MG63 (cell line): ENCODE data around the gene IP6K2. TPM values are rescaled to one million over a fixed set of nuclear protein-coding genes. Genes with fewer than 3 reads are reported as not detected.
A peak's percentile ranks its signal among the peaks of the same experiment; 100 is the strongest.
"Not testable (repeated sequence)": the region's sequence is repeated elsewhere in the genome, so short reads cannot be mapped to it uniquely, and the experiment has no call there.

ENCODE experiments used
- DNase-seq: peaks from one replicate; pipeline ENCODE4 v3.0.0-alpha.2; 2020
- H3K27me3 ChIP-seq: fragments of 250-450 bp; sonication (Bioruptor Pico); 2 replicates; pipeline ENCODE4 v1.5.1; 2020; ENCODE audit warnings: mild to moderate bottlenecking, moderate library complexity
- H3K36me3 ChIP-seq: fragments of 250-450 bp; sonication (Bioruptor Pico); 2 replicates; pipeline ENCODE4 v1.5.1; 2020; ENCODE audit warnings: mild to moderate bottlenecking, moderate library complexity
- H3K4me3 ChIP-seq: fragments of 250-450 bp; sonication (Bioruptor Pico); 2 replicates; pipeline ENCODE4 v1.5.1; 2020; ENCODE audit warnings: mild to moderate bottlenecking, moderate library complexity
- H3K9me3 ChIP-seq: fragments of 250-450 bp; sonication (Bioruptor Pico); 2 replicates; pipeline ENCODE4 v1.5.1; 2020; ENCODE audit warnings: mild to moderate bottlenecking, moderate library complexity
- total RNA-seq: library from RNA; depleted of rRNA; stranded (reverse); fragments of >200 nt; shearing (Covaris generic); gene quantifications from 2 replicates; pipeline ENCODE4 v1.2.3, GENCODE V29; 2014; ENCODE audit warnings: low replicate concordance; rRNA removed

The IP6K2 gene
- 14.6 and 15.9 TPM in 2 replicates for total RNA-seq

DNA sequence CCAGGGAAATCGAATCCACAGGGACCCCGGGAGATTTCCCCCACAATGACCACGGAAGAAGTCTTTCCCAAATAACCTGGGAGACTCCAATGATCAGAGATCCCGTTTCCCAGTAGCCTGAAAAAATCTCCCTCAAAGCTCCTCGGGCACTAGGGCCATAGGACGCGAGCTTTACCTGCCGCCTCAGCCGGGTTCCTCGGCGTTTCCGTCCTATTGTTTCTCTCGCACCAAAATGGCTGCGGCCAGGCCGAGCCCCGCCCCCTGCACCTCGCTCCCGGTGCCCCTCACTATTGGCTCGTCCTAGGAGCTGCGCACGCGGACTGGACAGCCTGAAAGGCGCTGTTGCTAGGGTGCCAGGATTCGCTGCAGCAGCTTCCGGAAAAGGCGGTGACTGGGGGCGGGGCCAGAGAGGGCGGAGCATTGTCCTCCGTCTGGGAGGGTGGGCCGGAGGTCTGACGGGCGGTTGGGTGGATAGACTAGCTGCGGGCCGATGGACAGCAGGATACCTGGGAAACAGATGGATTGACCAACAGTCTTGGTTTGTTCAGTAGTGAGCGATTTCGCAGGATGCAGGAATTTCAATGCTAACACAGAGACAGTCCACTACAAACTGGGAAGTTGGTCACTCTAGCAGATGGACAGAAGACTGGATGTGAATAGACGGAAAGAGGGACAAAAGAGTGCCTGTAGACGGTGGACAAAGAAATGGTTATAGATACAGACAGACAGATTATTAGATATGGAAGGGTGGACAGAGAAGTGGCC, at the start of gene IP6K2:
TSS of gene IP6K2 (minus strand) at position 240 of the 765 bp plus-strand sequence. CDS start 21,930 bp downstream, outside the sequence.
- peak within 1 kb of the TSS; percentile 95 for H3K4me3 ChIP-seq
- DNase-seq = peak; percentile 96

GRCh38 chr3:48765376-48765775, 48.4 kb upstream of the IP6K2 start:
- no peak for DNase-seq
- H3K4me3 ChIP-seq = no peak overlapping the region
- H3K9me3 ChIP-seq = no peaks in the 10 kb centered on the region
- H3K27me3 ChIP-seq = no peaks in the 10 kb centered on the region
- 0 out of 2 replicates have a peak, but pooled peaks cover 5% of the 10 kb centered on the region for H3K36me3 ChIP-seq

More for the DNA sequence above, at the start of gene IP6K2:
- Histone ChIP-seq H3K27me3 (no peaks in the 10 kb centered on the region), H3K36me3 (peaks cover 7% of the 10 kb centered on the region), H3K9me3 (no peaks in the 10 kb centered on the region)

GRCh38 chr3:48762816-48763215, 45.8 kb upstream of the IP6K2 start:
- H3K4me3 ChIP-seq = no peak overlapping the region
- no peaks in the 10 kb centered on the region for H3K9me3 ChIP-seq
- DNase-seq = no peak

DNA sequence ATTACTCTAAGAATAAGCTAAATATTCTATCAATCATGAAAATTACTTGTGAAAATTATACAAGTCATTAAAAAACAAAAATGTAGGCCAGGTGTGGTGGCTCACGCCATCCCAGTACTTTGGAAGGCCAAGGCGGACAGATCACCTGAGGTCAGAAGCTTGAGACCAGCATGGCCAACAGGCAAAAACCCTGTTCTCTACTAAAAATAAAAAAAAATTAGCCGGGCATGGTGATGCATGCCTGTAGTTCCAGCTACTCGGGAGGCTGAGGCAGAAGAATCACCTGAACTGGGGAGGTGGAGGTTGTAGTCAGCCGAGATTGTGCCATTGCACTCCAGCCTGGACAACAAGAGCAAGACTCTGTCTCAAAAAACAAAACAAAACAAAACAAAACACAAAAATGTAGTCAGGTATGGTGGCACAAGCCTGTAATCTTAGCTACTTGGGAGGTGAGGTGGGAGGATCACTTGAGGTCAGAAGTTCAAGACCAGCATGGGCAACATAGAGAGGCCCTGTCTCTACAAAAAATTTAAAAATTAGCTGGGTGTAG, 43.0 kb upstream of the IP6K2 start:
- H3K4me3 ChIP-seq, H3K27me3 ChIP-seq, H3K9me3 ChIP-seq, H3K36me3 ChIP-seq, DNase-seq: not testable (repeated sequence)

More at GRCh38 chr3:48762816-48763215, 45.8 kb upstream of the IP6K2 start:
- Histone ChIP-seq H3K36me3 (0 out of 2 replicates have a peak, but pooled peaks cover 5% of the 10 kb centered on the region), H3K27me3 (no peaks in the 10 kb centered on the region)

GRCh38 chr3:48759531-48759930, 42.5 kb upstream of the IP6K2 start:
- not testable (repeated sequence) for DNase-seq, H3K4me3 ChIP-seq, H3K27me3 ChIP-seq, H3K36me3 ChIP-seq, H3K9me3 ChIP-seq

GRCh38 chr3:48759071-48759470, 42.0 kb upstream of the IP6K2 start:
- 0 out of 2 replicates have a peak, but pooled peaks cover 3% of the 10 kb centered on the region for H3K36me3 ChIP-seq
- no peaks in the 10 kb centered on the region for H3K27me3 ChIP-seq
- no peaks in the 10 kb centered on the region for H3K9me3 ChIP-seq
- no peak for DNase-seq
- no peak overlapping the region for H3K4me3 ChIP-seq

DNA sequence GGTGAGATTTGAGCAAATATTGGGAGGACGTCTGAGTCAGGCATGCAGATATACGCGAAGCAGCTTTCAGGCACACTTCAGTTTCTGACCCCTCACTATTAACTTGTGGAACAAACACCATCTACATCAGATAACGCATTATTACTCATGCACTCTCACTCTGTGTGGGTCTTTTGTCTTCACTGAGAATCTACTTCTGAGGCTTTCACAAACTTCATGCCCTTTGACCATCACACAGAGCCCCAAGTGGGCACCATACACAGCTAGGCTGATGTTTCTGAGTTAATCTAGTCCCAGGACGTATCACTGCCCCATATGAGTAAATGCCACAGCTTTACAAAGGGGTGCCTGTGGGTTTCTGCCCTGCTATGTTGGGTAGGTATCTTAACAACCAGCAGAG, 39.6 kb upstream of the IP6K2 start:
- H3K27me3 ChIP-seq = no peaks in the 10 kb centered on the region
- DNase-seq = no peak
- no peaks in the 10 kb centered on the region for H3K9me3 ChIP-seq
- H3K36me3 ChIP-seq = no peaks in the 10 kb centered on the region
- no peak overlapping the region for H3K4me3 ChIP-seq

DNA sequence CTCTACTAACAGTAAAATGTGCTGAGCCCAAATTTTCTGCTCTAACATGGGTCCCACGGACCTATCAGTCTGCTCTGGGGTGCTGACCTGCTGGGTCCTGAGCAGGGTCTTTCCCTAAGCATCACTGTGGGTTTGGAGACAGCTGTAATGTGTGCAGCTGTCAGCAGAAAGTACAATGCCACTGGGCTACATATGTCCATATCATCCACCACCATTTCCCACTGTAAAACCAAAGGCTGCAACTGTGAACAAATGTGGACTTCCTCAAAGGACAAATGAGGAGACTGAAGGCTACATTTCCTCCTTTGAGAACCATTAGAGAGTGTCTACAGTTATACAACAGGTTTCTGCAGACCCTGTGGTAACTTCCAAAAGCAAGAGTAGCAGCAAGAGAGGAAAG, 33.8 kb upstream of the IP6K2 start:
- H3K9me3 ChIP-seq = no peaks in the 10 kb centered on the region

DNA sequence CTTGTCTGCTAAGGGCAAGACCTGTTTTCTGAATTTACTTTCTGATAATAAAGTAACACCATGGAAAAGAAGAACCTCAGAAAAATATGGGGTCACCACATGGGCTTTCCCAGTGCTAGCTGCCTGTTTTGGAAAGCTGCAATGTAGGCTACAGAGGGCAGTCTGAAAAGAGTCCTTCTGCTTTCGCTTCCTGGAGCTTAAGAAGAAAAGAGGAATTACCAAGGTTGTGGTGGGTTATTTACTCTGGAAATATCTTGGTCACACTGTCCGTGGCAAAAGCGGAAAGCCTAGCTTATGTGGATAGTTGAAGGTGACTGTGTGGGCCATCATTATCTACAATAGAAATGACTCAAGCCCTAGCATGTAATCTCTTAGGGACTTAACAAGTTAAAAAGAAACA, 31.7 kb upstream of the IP6K2 start:
- DNase-seq = no peak
- H3K36me3 ChIP-seq = no peaks in the 10 kb centered on the region
- H3K27me3 ChIP-seq = no peaks in the 10 kb centered on the region
- H3K9me3 ChIP-seq = no peaks in the 10 kb centered on the region
- H3K4me3 ChIP-seq = no peak overlapping the region

More for the DNA sequence above, 33.8 kb upstream of the IP6K2 start:
- Histone ChIP-seq H3K4me3 (no peak overlapping the region), H3K36me3 (no peaks in the 10 kb centered on the region), H3K27me3 (no peaks in the 10 kb centered on the region)
- no peak for DNase-seq

DNA sequence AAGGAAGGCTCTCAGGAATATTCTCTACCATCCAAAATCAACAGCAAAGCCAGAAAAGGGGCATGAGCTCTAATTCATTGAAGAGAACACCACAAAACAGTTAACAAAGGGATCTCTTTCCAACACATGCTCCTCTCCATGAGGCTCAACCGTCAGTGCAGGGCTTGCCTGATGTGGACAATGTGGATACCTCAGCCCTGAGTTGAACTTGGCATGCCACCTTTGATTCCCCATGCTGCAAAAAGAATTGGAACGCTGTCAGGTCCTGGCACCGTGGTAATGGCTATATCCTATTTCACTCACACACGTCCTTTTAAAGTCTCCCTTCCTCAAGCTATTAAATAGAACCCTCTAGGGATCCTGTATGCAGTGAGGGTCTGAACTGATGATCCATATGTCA, 30.7 kb upstream of the IP6K2 start:
- Histone ChIP-seq H3K9me3 (no peaks in the 10 kb centered on the region), H3K36me3 (no peaks in the 10 kb centered on the region), H3K27me3 (no peaks in the 10 kb centered on the region), H3K4me3 (no peak overlapping the region)
- no peak for DNase-seq

GRCh38 chr3:48747015-48747615, 30.1 kb upstream of the IP6K2 start:
- H3K36me3 ChIP-seq = no peaks in the 10 kb centered on the region
- DNase-seq = no peak
- no peak overlapping the region for H3K4me3 ChIP-seq
- H3K27me3 ChIP-seq = no peaks in the 10 kb centered on the region
- H3K9me3 ChIP-seq = no peaks in the 10 kb centered on the region

DNA sequence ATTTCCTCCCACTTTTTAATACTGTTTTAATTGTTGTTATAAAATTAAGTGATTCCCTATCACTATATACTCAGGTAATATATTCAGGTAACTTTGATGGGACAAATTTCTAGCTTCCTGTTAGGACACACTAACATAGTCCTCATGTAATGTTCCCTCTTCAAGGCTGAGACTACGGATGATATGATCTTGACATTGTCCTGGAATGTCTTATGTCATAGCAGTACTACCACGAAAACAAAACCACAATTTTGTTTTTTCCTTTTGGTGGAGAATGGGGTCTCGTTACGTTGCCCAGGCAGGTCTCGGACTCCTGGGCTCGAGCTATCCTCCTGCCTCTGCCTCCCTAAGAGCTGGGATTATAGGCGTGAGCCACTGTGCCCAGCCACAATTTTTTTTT, 26.8 kb upstream of the IP6K2 start:
- no peak for DNase-seq
- H3K4me3 ChIP-seq = no peak overlapping the region
- no peaks in the 10 kb centered on the region for H3K9me3 ChIP-seq
- H3K27me3 ChIP-seq = no peaks in the 10 kb centered on the region
- H3K36me3 ChIP-seq = no peaks in the 10 kb centered on the region

- DNase-seq = not testable (repeated sequence)
Measured at GRCh38 chr3:48741226-48741625, 24.2 kb upstream of the IP6K2 start.

GRCh38 chr3:48739955-48740823, 23.2 kb upstream of the IP6K2 start:
- Histone ChIP-seq H3K36me3 (no peaks in the 10 kb centered on the region), H3K27me3 (no peaks in the 10 kb centered on the region), H3K9me3 (no peaks in the 10 kb centered on the region), H3K4me3 (no peak overlapping the region)
- DNase-seq = peak; percentile 57

More at GRCh38 chr3:48741226-48741625, 24.2 kb upstream of the IP6K2 start:
- H3K9me3 ChIP-seq, H3K4me3 ChIP-seq, H3K27me3 ChIP-seq, H3K36me3 ChIP-seq: not testable (repeated sequence)

GRCh38 chr3:48739617-48739954, 22.6 kb upstream of the IP6K2 start:
- Histone ChIP-seq H3K27me3 (no peaks in the 10 kb centered on the region), H3K9me3 (no peaks in the 10 kb centered on the region), H3K4me3 (no peak overlapping the region), H3K36me3 (no peaks in the 10 kb centered on the region)
- DNase-seq = no peak

DNA sequence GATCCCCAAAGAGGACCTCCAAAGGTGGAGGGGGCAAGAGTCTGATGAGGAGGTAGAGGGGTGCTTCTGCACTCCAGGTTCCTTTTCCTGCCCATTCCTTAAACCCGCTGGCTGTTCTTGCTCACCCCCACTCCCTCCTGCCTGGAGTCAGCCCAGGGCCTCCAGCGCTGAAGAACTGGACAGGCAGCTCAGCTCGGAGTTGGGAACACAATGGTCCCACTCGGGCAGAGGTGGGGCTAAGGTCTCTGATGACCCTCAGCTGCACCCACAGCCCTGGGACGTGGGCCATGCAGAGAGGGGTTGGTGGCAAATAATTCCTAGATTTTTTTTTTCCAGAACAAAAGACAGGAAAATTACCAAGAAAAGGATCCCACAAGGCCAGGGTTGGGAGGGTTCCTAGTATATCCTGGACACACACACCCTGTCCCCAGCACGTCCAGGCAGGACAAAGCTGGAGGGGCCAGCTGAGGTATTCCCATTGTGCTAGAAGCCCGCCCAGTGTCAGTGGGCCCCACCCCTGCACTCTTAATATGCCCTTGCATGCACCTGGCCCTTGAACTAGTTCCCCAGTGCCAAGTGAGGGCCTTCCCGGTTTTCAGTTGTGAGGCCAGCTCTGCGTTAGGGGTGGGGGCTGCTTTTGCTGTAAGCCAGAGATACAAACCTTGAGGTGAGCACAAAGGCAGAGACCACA, 22.1 kb upstream of the IP6K2 start:
- no peaks in the 10 kb centered on the region for H3K36me3 ChIP-seq
- H3K4me3 ChIP-seq = no peak overlapping the region
- no peak for DNase-seq
- no peaks in the 10 kb centered on the region for H3K27me3 ChIP-seq
- no peaks in the 10 kb centered on the region for H3K9me3 ChIP-seq
